HG03442 (cell line): ENCODE results near the gene CACNA1C.

ENCODE experiments used
- ATAC-seq: cut with Tn5 transposase; IDR thresholded peaks from one replicate; pipeline ENCODE4 v1.9.1; 2021; ENCODE audit warnings: mild to moderate bottlenecking, moderate library complexity; ENCODE audit not compliant: unreplicated experiment

CACNA1C gene

GRCh38 chr12:2687058-2687457 lies 634.3 kb downstream of the CACNA1C start:
- no peak for ATAC-seq

GRCh38 chr12:2687726-2688125 lies 634.9 kb downstream of the CACNA1C start:
- ATAC-seq = no peak

- ATAC-seq = no peak
These were observed 635.7 kb downstream of the CACNA1C start for GRCh38 chr12:2688381-2688931.

- no peak for ATAC-seq
These were observed 636.6 kb downstream of the CACNA1C start for GRCh38 chr12:2689393-2689792.

- no peak for ATAC-seq
These were observed 637.1 kb downstream of the CACNA1C start for GRCh38 chr12:2689879-2690278.

- no peak for ATAC-seq
These were observed 637.7 kb downstream of the CACNA1C start for GRCh38 chr12:2690348-2691005.

GRCh38 chr12:2691006-2691344 lies 638.2 kb downstream of the CACNA1C start:
- peak; percentile 31 for ATAC-seq

GRCh38 chr12:2691345-2692071 lies 638.7 kb downstream of the CACNA1C start:
- ATAC-seq = peak; percentile 48

GRCh38 chr12:2692080-2692479 lies 639.3 kb downstream of the CACNA1C start:
- no peak for ATAC-seq

GRCh38 chr12:2693244-2693860 lies 640.6 kb downstream of the CACNA1C start:
- ATAC-seq = no peak

- no peak for ATAC-seq
These were observed 641.3 kb downstream of the CACNA1C start for GRCh38 chr12:2693980-2694610.

- ATAC-seq = no peak
These were observed 643.3 kb downstream of the CACNA1C start for GRCh38 chr12:2696136-2696535.

- ATAC-seq = no peak
These were observed 644.4 kb downstream of the CACNA1C start for GRCh38 chr12:2697057-2697800.

GRCh38 chr12:2698566-2698965 lies 645.8 kb downstream of the CACNA1C start:
- ATAC-seq = no peak

GRCh38 chr12:2710701-2711100 lies 657.9 kb downstream of the CACNA1C start:
- no peak for ATAC-seq

GRCh38 chr12:2719392-2719791 lies 666.6 kb downstream of the CACNA1C start:
- no peak for ATAC-seq

GRCh38 chr12:2722806-2723205 lies 670.0 kb downstream of the CACNA1C start:
- ATAC-seq = no peak

GRCh38 chr12:2732290-2732689 lies 679.5 kb downstream of the CACNA1C start:
- ATAC-seq = no peak

- ATAC-seq = no peak
These were observed 680.9 kb downstream of the CACNA1C start for GRCh38 chr12:2733493-2734355.

- no peak for ATAC-seq
These were observed 682.6 kb downstream of the CACNA1C start for GRCh38 chr12:2735432-2735831.
